GM12892 (cell line): ENCODE results near the gene ZPR1.

ENCODE experiments used
- DNase-seq: peaks from one replicate; pipeline ENCODE4 v3.0.0; 2011; ENCODE audit not compliant: insufficient read length
- FAIRE-seq: peaks from 2 replicates; lab custom pipeline; 2011; peaks lifted over from hg19 to GRCh38; lab: Jason Lieb, UNC
- POLR2A ChIP-seq: IDR thresholded peaks from 2 replicates; pipeline ENCODE4 v1.6.1; 2011; ENCODE audit warnings: low read depth, low read length, control low read depth
- POLR2AphosphoS5 ChIP-seq: IDR thresholded peaks from 2 replicates; pipeline ENCODE4 v1.6.1; 2011; ENCODE audit warnings: low read depth, low read length, control low read depth
- TAF1 ChIP-seq: IDR thresholded peaks from 2 replicates; pipeline ENCODE4 v1.6.1; 2011; ENCODE audit warnings: low read depth, mild to moderate bottlenecking, control low read depth, low read length, borderline replicate concordance

ZPR1 gene

DNA sequence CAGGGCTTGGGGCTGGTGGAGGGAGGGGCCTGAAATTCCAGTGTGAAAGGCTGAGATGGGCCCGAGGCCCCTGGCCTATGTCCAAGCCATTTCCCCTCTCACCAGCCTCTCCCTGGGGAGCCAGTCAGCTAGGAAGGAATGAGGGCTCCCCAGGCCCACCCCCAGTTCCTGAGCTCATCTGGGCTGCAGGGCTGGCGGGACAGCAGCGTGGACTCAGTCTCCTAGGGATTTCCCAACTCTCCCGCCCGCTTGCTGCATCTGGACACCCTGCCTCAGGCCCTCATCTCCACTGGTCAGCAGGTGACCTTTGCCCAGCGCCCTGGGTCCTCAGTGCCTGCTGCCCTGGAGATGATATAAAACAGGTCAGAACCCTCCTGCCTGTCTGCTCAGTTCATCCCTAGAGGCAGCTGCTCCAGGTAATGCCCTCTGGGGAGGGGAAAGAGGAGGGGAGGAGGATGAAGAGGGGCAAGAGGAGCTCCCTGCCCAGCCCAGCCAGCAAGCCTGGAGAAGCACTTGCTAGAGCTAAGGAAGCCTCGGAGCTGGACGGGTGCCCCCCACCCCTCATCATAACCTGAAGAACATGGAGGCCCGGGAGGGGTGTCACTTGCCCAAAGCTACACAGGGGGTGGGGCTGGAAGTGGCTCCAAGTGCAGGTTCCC lies 41.8 kb upstream of the ZPR1 start, which contains the start of gene APOC3:
APOC3 (plus strand) TSS at position 383 of the 659 bp plus-strand sequence. CDS start 676 bp downstream, outside the sequence.
- no peak for TF ChIP-seq POLR2AphosphoS5
- no peak for TF ChIP-seq POLR2A
- TF ChIP-seq TAF1, result no peak
- DNase-seq, result no peak
- FAIRE-seq, result no peak

DNA sequence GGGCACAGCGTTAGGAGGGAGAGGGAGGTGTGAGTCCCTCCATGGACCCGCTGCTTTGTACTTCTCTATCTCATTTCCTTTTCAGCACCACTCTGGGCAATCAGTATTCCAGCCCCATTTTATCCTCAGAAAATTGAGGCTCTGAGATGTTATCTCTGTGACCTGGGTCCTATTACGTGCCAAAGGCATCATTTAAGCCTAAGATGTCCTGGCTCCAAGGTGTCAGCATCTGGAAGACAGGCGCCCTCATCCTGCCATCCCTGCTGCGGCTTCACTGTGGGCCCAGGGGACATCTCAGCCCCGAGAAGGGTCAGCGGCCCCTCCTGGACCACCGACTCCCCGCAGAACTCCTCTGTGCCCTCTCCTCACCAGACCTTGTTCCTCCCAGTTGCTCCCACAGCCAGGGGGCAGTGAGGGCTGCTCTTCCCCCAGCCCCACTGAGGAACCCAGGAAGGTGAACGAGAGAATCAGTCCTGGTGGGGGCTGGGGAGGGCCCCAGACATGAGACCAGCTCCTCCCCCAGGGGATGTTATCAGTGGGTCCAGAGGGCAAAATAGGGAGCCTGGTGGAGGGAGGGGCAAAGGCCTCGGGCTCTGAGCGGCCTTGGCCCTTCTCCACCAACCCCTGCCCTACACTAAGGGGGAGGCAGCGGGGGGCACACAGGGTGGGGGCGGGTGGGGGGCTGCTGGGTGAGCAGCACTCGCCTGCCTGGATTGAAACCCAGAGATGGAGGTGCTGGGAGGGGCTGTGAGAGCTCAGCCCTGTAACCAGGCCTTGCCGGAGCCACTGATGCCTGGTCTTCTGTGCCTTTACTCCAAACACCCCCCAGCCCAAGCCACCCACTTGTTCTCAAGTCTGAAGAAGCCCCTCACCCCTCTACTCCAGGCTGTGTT lies 41.1 kb upstream of the ZPR1 start:
- TF ChIP-seq POLR2A (no peak), POLR2AphosphoS5 (no peak), TAF1 (no peak)
- DNase-seq (no peak), FAIRE-seq (no peak)

DNA sequence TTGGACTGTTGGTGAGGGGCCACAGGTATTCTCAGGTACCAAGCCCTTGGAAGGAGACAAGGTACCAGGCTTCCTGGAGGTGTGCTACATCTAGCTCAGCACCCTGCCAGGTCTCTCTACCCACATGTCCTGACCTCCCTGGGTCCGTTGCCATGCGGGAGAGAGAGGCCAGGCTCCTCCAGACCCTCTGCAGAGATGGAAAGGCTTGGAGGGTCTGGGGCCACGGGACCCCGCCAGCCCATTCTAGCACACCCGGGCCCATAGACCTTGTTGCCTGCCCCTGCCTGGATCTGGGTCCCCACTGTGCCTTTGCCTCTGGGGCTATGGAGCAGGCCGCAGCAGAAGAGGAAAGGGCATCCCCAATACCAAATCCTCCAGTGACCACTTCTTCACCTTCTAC lies 39.6 kb upstream of the ZPR1 start:
- no peak for FAIRE-seq

DNA sequence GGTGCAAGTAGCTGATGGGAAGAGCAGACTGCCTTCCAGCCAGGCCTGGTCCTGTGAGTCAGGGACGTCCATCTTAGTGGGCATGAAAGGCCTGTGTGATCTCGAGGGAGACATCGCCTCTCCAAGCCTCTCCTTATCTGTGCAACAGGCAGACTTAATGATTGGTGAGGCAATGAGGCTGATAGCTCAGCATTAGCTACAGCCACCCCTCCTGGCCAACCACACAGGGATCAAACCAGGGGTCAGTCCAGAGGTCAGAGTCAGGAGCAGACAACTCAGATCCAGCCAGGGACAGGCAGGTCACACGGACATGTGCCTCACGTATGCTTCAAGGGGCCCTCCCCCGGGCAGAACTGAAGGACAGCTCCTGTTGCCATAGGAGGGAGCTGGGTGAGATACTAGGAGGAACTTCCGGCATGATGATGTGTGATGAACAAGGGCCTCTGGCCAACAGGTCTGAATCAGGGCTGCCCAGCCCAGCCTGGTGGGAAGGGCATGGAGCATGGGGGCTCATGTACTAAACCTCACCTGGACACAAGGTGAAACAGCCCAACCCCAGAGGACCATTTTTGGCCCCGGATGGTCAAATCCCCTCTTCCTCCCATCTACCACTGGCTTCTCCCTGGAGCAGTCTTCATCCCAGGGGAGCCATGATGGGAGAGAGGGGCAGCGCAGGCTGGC lies 39.1 kb upstream of the ZPR1 start:
- DNase-seq (no peak), FAIRE-seq (no peak)
- TF ChIP-seq POLR2A, result no peak
- TF ChIP-seq POLR2AphosphoS5, result no peak
- TF ChIP-seq TAF1, result no peak

More for the DNA sequence above, 39.6 kb upstream of the ZPR1 start:
- no peak for TF ChIP-seq TAF1
- TF ChIP-seq POLR2A, result no peak
- TF ChIP-seq POLR2AphosphoS5, result no peak
- DNase-seq, result no peak

DNA sequence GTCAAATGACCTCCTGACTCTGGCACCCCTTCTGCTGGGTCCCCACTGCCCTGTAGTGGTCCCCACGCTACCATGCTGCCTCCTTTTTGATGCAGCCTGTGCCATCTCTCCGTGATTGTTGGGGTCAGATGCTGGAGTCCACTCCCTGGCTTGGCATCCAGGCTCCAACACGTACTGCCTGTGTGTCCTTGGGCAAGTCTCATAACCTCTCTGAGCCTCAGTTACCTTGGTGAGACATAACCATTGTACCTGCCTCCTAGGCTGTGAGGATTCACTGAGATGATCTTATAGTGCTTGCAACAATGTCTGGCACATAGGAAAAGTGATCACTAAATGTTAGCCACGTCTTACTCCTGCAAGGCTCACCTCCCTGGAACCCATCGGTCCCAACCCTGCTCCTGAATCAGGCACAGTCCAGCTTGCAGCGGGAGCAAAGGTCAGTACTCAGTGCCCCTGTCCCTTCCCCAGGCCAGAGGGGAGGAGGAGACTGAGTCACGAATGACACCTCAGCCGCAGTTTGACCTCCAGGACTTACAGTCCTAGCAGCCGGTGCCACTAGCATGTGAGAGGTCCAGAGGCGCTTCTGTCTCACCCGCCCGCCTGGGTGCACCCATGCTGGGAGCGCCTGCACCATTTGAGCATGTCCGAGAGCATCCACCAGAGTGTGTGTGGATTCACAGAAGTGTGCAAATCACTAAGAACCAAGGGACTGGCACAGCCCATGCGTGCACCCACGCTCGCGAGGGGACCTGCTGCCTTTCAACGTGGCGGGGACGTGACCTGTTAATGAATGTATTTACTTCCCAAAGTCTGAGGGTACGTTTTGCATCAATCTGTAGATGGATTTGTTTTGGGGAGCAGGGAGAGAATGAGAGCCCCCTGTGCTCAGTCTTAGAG lies 38.3 kb upstream of the ZPR1 start:
- TF ChIP-seq POLR2AphosphoS5 (no peak), TAF1 (no peak)
- no peak for FAIRE-seq

DNA sequence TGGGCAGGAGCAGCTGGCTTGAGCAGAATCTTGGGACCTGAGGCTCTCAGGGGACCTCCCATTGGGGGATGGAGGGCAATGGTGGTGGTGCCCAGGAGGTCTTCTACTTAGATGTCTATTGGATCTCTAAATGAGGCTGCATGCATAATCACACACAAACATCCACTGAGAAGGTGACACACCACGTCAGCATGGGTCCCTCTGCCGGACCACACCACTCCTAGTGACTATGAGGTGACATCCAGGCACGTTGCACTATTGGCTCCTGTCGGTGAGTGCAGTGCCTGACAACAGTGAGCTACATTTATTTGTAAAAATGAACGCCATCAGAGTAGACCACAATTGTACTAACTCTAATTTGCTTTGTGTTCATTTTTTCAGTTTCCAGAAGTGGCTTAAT lies 37.6 kb upstream of the ZPR1 start:
- FAIRE-seq, result no peak
- TF ChIP-seq TAF1 (no peak), POLR2AphosphoS5 (no peak), POLR2A (no peak)

More for the DNA sequence above, 38.3 kb upstream of the ZPR1 start:
- no peak for DNase-seq

DNA sequence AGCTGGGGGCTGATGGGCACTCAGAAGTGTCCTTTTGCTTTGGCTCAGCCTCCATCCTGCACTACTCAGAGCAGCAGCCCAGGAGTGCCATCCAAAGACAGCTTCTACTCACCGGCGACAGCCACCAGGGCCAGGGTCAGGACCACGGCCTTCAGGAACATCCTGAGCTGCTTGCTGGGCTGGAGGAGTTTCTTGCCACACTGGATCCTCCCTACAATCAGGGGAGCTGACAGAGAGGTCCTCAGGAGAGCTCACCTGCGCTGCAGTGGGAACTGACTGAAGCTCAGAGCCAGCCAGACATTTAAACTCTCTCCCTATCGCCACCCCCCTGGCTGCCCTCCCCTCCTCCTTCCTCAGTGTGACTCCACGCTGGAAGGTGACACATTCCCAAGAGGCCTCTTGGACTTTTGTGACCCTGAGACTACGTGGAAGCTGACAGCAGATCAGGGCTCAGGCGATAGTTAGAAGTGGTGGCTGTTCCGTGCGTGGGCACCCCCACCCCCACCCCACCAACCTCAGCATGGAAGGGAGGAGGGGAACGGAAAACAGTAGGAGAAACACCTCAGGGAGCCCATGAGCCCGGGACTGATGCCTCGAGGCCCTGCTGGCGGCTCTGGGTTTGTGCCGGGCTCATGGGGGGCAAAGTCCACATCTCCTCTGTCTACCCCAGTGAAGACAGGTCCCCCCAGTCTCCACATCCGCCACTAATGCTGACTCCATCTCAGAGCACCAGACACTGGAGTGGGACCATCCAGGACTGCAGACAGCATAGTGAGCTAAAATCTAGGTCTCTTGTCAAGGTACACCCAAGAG lies 35.4 kb upstream of the ZPR1 start, which contains the start of gene APOA4:
APOA4 (minus strand) TSS at position 274 of the 813 bp plus-strand sequence; CDS start at position 161, 113 bp downstream.
- DNase-seq (no peak), FAIRE-seq (no peak)
- TF ChIP-seq POLR2AphosphoS5, result no peak
- no peak for TF ChIP-seq POLR2A
- TF ChIP-seq TAF1, result no peak

More for the DNA sequence above, 37.6 kb upstream of the ZPR1 start:
- no peak for DNase-seq

DNA sequence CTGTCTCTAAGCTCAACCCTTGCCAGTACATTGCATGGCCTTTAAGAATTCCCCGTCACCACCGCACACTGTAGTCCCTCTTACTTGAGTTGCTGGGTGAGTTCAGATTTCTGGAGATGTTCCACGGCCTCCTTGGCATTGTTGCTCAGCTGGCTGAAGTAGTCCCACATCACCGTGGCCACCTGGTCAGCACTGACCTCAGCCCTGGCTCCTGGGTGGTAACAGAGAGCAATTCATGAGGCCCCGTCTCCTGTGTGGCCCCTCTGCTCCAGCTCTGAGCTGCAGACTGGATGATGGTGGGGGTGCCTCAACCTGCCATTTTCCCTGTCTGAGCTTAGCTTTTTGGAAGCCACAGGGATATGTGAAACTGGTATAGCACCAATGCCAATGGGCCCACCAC lies 34.8 kb upstream of the ZPR1 start:
- no peak for FAIRE-seq

DNA sequence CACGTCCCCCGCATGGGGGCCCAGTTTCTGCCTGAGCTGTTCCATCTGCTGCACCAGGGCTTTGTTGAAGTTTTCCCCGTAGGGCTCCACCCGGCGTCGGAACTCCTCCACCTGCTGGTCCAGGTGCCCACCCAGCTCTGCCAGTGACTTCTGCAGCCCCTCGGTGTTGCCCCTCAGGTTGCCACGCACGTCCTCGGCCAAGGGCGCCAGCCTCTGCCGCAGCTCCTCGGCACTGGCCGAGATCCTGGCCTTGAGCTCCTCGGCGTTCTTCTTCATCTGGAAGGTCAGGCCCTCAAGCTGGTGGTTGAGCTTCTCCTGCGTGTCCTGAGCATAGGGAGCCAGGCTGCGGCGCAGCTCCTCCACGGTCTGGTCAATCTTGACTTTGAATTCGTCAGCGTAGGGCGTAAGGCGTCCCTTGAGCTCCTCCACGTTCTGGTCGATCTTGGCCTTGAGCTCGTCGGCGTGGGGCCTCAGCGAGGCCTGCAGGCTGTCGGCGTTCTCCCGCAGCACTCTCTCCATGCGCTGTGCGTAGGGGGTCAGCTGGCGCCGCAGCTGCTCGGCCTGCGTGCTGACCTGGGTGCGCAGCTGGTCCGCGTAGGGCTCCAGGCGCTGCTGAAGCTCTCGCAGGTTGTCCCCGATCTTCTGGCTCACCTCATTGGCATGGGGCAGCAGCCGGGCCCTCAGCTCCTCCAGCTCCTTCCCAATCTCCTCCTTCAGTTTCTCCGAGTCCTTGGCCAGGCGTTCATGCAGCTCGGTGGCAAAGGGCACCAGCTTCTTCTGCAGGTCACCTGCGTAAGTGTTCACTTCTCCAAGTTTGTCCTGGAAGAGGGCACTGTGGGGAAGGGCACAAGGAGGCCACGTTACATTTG lies 33.5 kb upstream of the ZPR1 start:
- TF ChIP-seq POLR2A, result no peak
- no peak for TF ChIP-seq TAF1
- no peak for TF ChIP-seq POLR2AphosphoS5
- no peak for FAIRE-seq
- DNase-seq, result no peak

More for the DNA sequence above, 34.8 kb upstream of the ZPR1 start:
- TF ChIP-seq POLR2AphosphoS5 (no peak), POLR2A (no peak), TAF1 (no peak)
- no peak for DNase-seq

DNA sequence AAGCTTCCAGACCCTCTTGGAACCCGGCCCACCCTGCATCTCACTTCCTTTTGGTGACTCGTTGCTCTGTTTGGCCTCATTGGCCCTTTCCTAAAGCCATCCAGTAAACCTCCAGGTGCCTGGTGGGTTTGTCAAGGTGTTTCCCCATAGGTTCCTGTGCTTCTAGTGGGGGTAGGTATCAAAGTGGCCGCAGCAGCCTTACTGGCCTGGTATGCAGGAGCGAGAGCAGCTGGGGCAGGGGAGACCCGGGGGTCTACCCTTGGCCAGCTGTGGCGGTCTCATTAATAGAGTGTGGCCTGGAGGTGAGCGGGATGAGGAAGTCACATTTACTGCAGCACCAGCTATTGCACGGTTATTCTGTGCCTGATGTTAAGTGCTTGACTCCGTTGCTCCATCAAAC lies 31.2 kb upstream of the ZPR1 start:
- no peak for DNase-seq
- TF ChIP-seq POLR2A (no peak), TAF1 (no peak), POLR2AphosphoS5 (no peak)
- no peak for FAIRE-seq
